Mesenchymal stem cell (in vitro differentiated cells and primary cell): ENCODE measurements around the gene RAPGEF1.

Experiments used
- DNase-seq: peaks from one replicate; pipeline ENCODE4 v3.0.0-alpha.2; 2013
- H2AFZ ChIP-seq: one replicate; pipeline ENCODE4 v1.6.1; 2013; ENCODE audit warnings: low read depth, mild to moderate bottlenecking, control low read depth, inconsistent platforms, low read length, moderate library complexity
- H2AK5ac ChIP-seq: 2 replicates; pipeline ENCODE4 v1.6.1; 2013; ENCODE audit warnings: low read length, moderate library complexity, mild to moderate bottlenecking, inconsistent platforms; ENCODE audit not compliant: severe bottlenecking
- H2BK120ac ChIP-seq: one replicate; pipeline ENCODE4 v1.6.1; 2013; ENCODE audit warnings: low read depth, mild to moderate bottlenecking, inconsistent platforms, low read length, moderate library complexity
- H2BK12ac ChIP-seq, 2 experiments: one replicate each; pipeline ENCODE4 v1.6.1; 2013; ENCODE audit warnings: inconsistent platforms in 2 of 2, low read length in 2 of 2, mild to moderate bottlenecking in 2 of 2, moderate library complexity in 2 of 2, control low read depth in 1 of 2
- H2BK15ac ChIP-seq: one replicate; pipeline ENCODE4 v1.6.1; 2013; ENCODE audit warnings: mild to moderate bottlenecking, low read depth, inconsistent platforms; ENCODE audit not compliant: poor library complexity, severe bottlenecking
- H2BK5ac ChIP-seq: 2 replicates; pipeline ENCODE4 v1.6.1; 2013; ENCODE audit warnings: low read depth, mild to moderate bottlenecking, low read length, control low read depth, inconsistent platforms; ENCODE audit not compliant: poor library complexity, severe bottlenecking
- H3K14ac ChIP-seq, 2 experiments: one replicate each; pipeline ENCODE4 v1.6.1; 2013; ENCODE audit warnings: inconsistent platforms in 2 of 2, low read length in 2 of 2, control low read depth in 1 of 2, mild to moderate bottlenecking in 1 of 2, moderate library complexity in 1 of 2
- H3K18ac ChIP-seq, 2 experiments: one replicate each; pipeline ENCODE4 v1.6.1; 2013; ENCODE audit warnings: inconsistent platforms in 2 of 2, low read length in 2 of 2, control low read depth in 1 of 2, low read depth in 1 of 2, mild to moderate bottlenecking in 1 of 2
- H3K23ac ChIP-seq, 2 experiments: one replicate each; pipeline ENCODE4 v1.6.1; 2013; ENCODE audit warnings: inconsistent platforms in 2 of 2, low read length in 2 of 2, mild to moderate bottlenecking in 2 of 2, moderate library complexity in 2 of 2, control low read depth in 1 of 2
- H3K27ac ChIP-seq: 2 replicates; pipeline ENCODE4 v1.5.1; 2013; ENCODE audit warnings: mild to moderate bottlenecking, moderate library complexity, low read length, control low read depth, inconsistent platforms; ENCODE audit not compliant: poor library complexity, severe bottlenecking
- H3K27me3 ChIP-seq, 2 experiments: 2 replicates each; pipeline versions ENCODE4 v1.6.1 to v1.7.0; 2013; ENCODE audit warnings: low read length in 2 of 2, mild to moderate bottlenecking in 2 of 2, moderate library complexity in 2 of 2, control low read depth in 1 of 2, inconsistent platforms in 1 of 2; ENCODE audit not compliant: control insufficient read depth in 1 of 2, insufficient read depth in 1 of 2
- H3K36me3 ChIP-seq, 2 experiments: 2 replicates each; pipeline versions ENCODE4 v1.6.1 to v1.7.0; 2013; ENCODE audit warnings: low read length in 2 of 2, control low read depth in 1 of 2, inconsistent platforms in 1 of 2, low read depth in 1 of 2, mild to moderate bottlenecking in 1 of 2; ENCODE audit not compliant: insufficient read depth in 2 of 2, control insufficient read depth in 1 of 2
- H3K4ac ChIP-seq, 2 experiments: one replicate each; pipeline ENCODE4 v1.6.1; 2013; ENCODE audit warnings: inconsistent platforms in 2 of 2, low read length in 2 of 2, mild to moderate bottlenecking in 2 of 2, moderate library complexity in 2 of 2, control low read depth in 1 of 2, low read depth in 1 of 2
- H3K4me1 ChIP-seq: 2 replicates; pipeline ENCODE4 v1.6.1; 2013; ENCODE audit warnings: low read depth, low read length, control low read depth; ENCODE audit not compliant: control insufficient read depth, insufficient read depth
- H3K4me2 ChIP-seq: 2 replicates; pipeline ENCODE4 v1.6.1; 2013; ENCODE audit warnings: low read length, mild to moderate bottlenecking, inconsistent platforms; ENCODE audit not compliant: poor library complexity, severe bottlenecking
- H3K4me3 ChIP-seq, 2 experiments: 2 replicates each; pipeline versions ENCODE4 v1.5.1 to v1.7.0; 2013; ENCODE audit warnings: low read length in 2 of 2, mild to moderate bottlenecking in 2 of 2, control low read depth in 1 of 2, low read depth in 1 of 2; ENCODE audit not compliant: insufficient read depth in 1 of 2
- H3K79me1 ChIP-seq: replicated peaks from 2 replicates; pipeline ENCODE4 v1.6.1; 2013; ENCODE audit warnings: mild to moderate bottlenecking, control low read depth, low read length, inconsistent platforms; ENCODE audit not compliant: poor library complexity, severe bottlenecking
- H3K9ac ChIP-seq: 2 replicates; pipeline ENCODE4 v1.7.0; 2013; ENCODE audit warnings: mild to moderate bottlenecking, low read length, moderate library complexity
- H3K9me3 ChIP-seq: 2 replicates; pipeline ENCODE4 v1.7.0; 2013; ENCODE audit warnings: mild to moderate bottlenecking, low read length; ENCODE audit not compliant: control insufficient read depth
- H4K8ac ChIP-seq: one replicate; pipeline ENCODE4 v1.6.1; 2013; ENCODE audit warnings: inconsistent platforms, mild to moderate bottlenecking, low read length, moderate library complexity
- H4K91ac ChIP-seq: one replicate; pipeline ENCODE4 v1.6.1; 2013; ENCODE audit warnings: mild to moderate bottlenecking, low read length, inconsistent platforms
- WGBS: methylation state at CpG from one replicate; pipeline ENCODE4 v1.1.7; 2013; ENCODE audit warnings: mixed read lengths; 5-methylcytosine and 5-hydroxymethylcytosine counted together

RAPGEF1 gene

GRCh38 chr9:131728961-131729360 is 10.9 kb downstream of the RAPGEF1 start:
- Histone ChIP-seq H3K4me1 (peaks cover 28% of the 10 kb centered on the region), H3K9me3 (no peaks in the 10 kb centered on the region), H4K91ac (peak overlapping the region; percentile 47), H2AFZ (no peak overlapping the region), H3K27ac (no peak overlapping the region), H3K23ac (no peak overlapping the region), H3K4ac (peak overlapping the region; percentile 9 to 24), H3K14ac (peak overlapping the region in 1 of 2 experiments; percentile 82), H2AK5ac (peak overlapping the region; percentile 57), H3K18ac (peak overlapping the region; percentile 28 to 30), H3K79me1 (peaks cover 21% of the 10 kb centered on the region), H2BK120ac (no peak overlapping the region), H2BK5ac (no peak overlapping the region), H4K8ac (peak overlapping the region; percentile 69), H2BK15ac (no peak overlapping the region), H3K4me2 (no peak overlapping the region), H3K27me3 (no peaks in the 10 kb centered on the region), H3K9ac (peak overlapping the region; percentile 38), H2BK12ac (peak overlapping the region in 1 of 2 experiments; percentile 51), H3K36me3 (no peaks in the 10 kb centered on the region), H3K4me3 (no peak overlapping the region)
- no peak for DNase-seq
- 54% methylated on average over 2 of the region's 3 CpGs for WGBS

GRCh38 chr9:131728546-131728910 is 11.3 kb downstream of the RAPGEF1 start:
- Histone ChIP-seq H3K14ac (no peak overlapping the region), H3K36me3 (no peaks in the 10 kb centered on the region), H3K27ac (no peak overlapping the region), H2AK5ac (no peak overlapping the region), H4K91ac (no peak overlapping the region), H2BK15ac (no peak overlapping the region), H4K8ac (no peak overlapping the region), H2BK120ac (no peak overlapping the region), H3K4me3 (no peak overlapping the region), H3K18ac (peak overlapping the region in 1 of 2 experiments; percentile 29), H2AFZ (no peak overlapping the region), H3K4ac (peak overlapping the region in 1 of 2 experiments; percentile 19), H3K27me3 (no peaks in the 10 kb centered on the region), H3K9me3 (no peaks in the 10 kb centered on the region), H3K4me2 (no peak overlapping the region), H3K4me1 (peaks cover 28% of the 10 kb centered on the region), H3K23ac (no peak overlapping the region), H3K79me1 (peaks cover 24% of the 10 kb centered on the region), H3K9ac (peak overlapping the region; percentile 38), H2BK5ac (no peak overlapping the region), H2BK12ac (peak overlapping the region in 1 of 2 experiments; percentile 51)
- 52% methylated on average over 2 of the region's 4 CpGs for WGBS
- DNase-seq: no peak

DNA sequence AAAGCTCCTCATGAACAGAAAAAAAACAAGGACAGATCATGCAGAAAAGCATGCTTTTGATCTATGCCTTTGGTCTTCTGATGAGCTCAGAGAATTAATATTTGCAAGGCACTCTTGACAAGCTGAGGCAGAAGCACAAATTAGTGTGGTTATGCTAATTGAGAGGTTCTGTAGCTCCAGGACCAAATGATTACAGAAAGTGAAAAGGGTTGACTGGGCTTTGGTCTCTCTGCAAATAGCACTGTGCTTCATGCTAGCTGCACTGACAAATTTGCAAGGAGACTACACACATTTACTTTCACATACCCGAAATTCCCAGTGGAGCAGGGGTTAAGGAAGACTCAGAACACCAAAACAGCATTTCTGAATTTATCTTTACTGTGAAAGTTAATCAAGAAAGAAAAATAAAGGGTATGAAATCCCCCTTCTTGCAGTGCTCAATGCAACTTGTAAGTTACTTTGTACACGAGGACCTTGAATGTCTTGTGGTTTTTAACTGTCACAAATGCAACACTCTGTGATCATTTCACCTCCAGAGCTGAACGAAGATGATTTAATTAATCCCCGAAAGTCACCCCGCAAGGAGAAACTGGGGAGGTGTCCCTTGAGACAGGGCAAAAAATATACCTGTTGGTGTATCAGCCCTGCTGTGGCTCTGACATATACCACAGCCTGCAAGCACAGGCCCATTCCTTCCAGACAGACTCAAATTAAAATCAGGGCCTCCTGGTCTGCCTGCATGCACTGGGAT is 11.9 kb downstream of the RAPGEF1 start:
- H3K4me1 ChIP-seq: peaks cover 25% of the 10 kb centered on the region
- no peak overlapping the region for H2BK12ac ChIP-seq
- H3K27ac ChIP-seq: peak overlapping the region; percentile 28
- no peak overlapping the region for H2BK5ac ChIP-seq
- H2BK120ac ChIP-seq: no peak overlapping the region
- H2AK5ac ChIP-seq: no peak overlapping the region
- no peak overlapping the region for H4K91ac ChIP-seq
- 83% methylated on average over 4 of the region's 5 CpGs for WGBS
- H3K36me3 ChIP-seq: no peaks in the 10 kb centered on the region
- no peak overlapping the region for H2AFZ ChIP-seq
- no peak overlapping the region for H3K23ac ChIP-seq
- peak overlapping the region in 1 of 2 experiments; percentile 6 for H3K4me3 ChIP-seq
- no peak overlapping the region for H3K4me2 ChIP-seq
- no peak overlapping the region for H4K8ac ChIP-seq
- H2BK15ac ChIP-seq: no peak overlapping the region
- no peak overlapping the region for H3K14ac ChIP-seq
- H3K18ac ChIP-seq: peak overlapping the region; percentile 6 to 29
- peak overlapping the region; percentile 38 for H3K9ac ChIP-seq
- H3K9me3 ChIP-seq: no peaks in the 10 kb centered on the region
- peak overlapping the region in 1 of 2 experiments; percentile 19 for H3K4ac ChIP-seq
- no peak for DNase-seq
- H3K79me1 ChIP-seq: peaks cover 27% of the 10 kb centered on the region
- H3K27me3 ChIP-seq: no peaks in the 10 kb centered on the region

- Histone ChIP-seq H3K27ac (peak overlapping the region; percentile 11), H3K9me3 (no peaks in the 10 kb centered on the region), H2BK120ac (peak overlapping the region; percentile 52), H2AK5ac (no peak overlapping the region), H3K4me2 (no peak overlapping the region), H2BK12ac (no peak overlapping the region), H3K4me3 (no peak overlapping the region), H3K4me1 (peaks cover 24% of the 10 kb centered on the region), H3K23ac (peak overlapping the region in 1 of 2 experiments; percentile 42), H3K79me1 (peaks cover 30% of the 10 kb centered on the region), H2AFZ (no peak overlapping the region), H3K14ac (peak overlapping the region in 1 of 2 experiments; percentile 58), H3K4ac (no peak overlapping the region), H3K36me3 (no peaks in the 10 kb centered on the region), H3K18ac (no peak overlapping the region), H2BK15ac (no peak overlapping the region), H3K9ac (peak overlapping the region; percentile 19), H3K27me3 (no peaks in the 10 kb centered on the region), H4K8ac (no peak overlapping the region), H4K91ac (no peak overlapping the region), H2BK5ac (no peak overlapping the region)
- WGBS: 75% methylated on average over 6 of the region's 7 CpGs
- peak; percentile 71 for DNase-seq
These were observed 12.6 kb downstream of the RAPGEF1 start for GRCh38 chr9:131727184-131727759.
